B cell (primary cell): Measurements from ENCODE around the gene KISS1.

Experiments used
- EZH2 ChIP-seq: IDR thresholded peaks from 2 replicates; pipeline ENCODE4 v1.6.1; 2012; ENCODE audit warnings: borderline replicate concordance, low read depth, mild to moderate bottlenecking, moderate library complexity, low read length; ENCODE audit not compliant: insufficient read depth, poor library complexity, severe bottlenecking
- TF ChIP-seq, protein P1 (sequence below): fragments of 200-600 bp; IDR thresholded peaks from one replicate; pipeline ENCODE4 v1.8.0; 2022; ENCODE audit warnings: antibody characterized with exemption, mild to moderate bottlenecking

- TF ChIP-seq, protein P1, sequence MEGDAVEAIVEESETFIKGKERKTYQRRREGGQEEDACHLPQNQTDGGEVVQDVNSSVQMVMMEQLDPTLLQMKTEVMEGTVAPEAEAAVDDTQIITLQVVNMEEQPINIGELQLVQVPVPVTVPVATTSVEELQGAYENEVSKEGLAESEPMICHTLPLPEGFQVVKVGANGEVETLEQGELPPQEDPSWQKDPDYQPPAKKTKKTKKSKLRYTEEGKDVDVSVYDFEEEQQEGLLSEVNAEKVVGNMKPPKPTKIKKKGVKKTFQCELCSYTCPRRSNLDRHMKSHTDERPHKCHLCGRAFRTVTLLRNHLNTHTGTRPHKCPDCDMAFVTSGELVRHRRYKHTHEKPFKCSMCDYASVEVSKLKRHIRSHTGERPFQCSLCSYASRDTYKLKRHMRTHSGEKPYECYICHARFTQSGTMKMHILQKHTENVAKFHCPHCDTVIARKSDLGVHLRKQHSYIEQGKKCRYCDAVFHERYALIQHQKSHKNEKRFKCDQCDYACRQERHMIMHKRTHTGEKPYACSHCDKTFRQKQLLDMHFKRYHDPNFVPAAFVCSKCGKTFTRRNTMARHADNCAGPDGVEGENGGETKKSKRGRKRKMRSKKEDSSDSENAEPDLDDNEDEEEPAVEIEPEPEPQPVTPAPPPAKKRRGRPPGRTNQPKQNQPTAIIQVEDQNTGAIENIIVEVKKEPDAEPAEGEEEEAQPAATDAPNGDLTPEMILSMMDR: no peak
- no peak for TF ChIP-seq EZH2
Observed at GRCh38 chr1:204142032-204142974, 54.0 kb downstream of the KISS1 start.
